ENCODE results near the gene GMDS.

GMDS gene

GRCh38 chr6:1945235-1945832 is 300.1 kb downstream of the GMDS start:
- TF ChIP-seq CTCF (IDR thresholded peaks at IDR 0.05; ENCODE audit: low read length) (no peak), EZH2 (optimal IDR thresholded peaks at IDR 0.05; ENCODE audit: low read depth, low read length) (no peak), EZH2phosphoT487 (IDR thresholded peaks at IDR 0.05; ENCODE audit: low read length) (no peak)
- Histone ChIP-seq H3K9ac (ENCODE audit: low read length) (no peak overlapping the region), H3K4me3 (ENCODE audit: low read length) (no peak overlapping the region), H2AFZ (ENCODE audit: low read length) (no peak overlapping the region), H3K9me2 (replicated peaks; ENCODE audit: insufficient read depth, low read length) (no peaks in the 10 kb centered on the region), H3K36me3 (replicated peaks; ENCODE audit: insufficient read depth, low read length) (no peaks in the 10 kb centered on the region), H3K9me3 (replicated peaks; ENCODE audit: insufficient read depth, low read length) (no peaks in the 10 kb centered on the region), H3K4me1 (ENCODE audit: low read length) (no peaks in the 10 kb centered on the region), H3K4me2 (ENCODE audit: low read depth, low read length) (no peak overlapping the region), H3F3A (ENCODE audit: insufficient read depth, low read length) (no peaks in the 10 kb centered on the region), H3K27me3 (replicated peaks; ENCODE audit: insufficient read depth, low read length) (no peaks in the 10 kb centered on the region), H3K79me2 (ENCODE audit: low read length) (no peaks in the 10 kb centered on the region), H3K27ac (ENCODE audit: low read length) (no peak overlapping the region), H4K20me1 (ENCODE audit: insufficient read depth, low read length) (no peaks in the 10 kb centered on the region)
- DNase-seq, result no peak

GRCh38 chr6:1942834-1943233 is 302.6 kb downstream of the GMDS start:
- H3K27ac ChIP-seq (ENCODE audit: low read length), result no peak overlapping the region
- H3K9me2 ChIP-seq (replicated peaks; ENCODE audit: insufficient read depth, low read length), result no peaks in the 10 kb centered on the region
- no peaks in the 10 kb centered on the region for H3K79me2 ChIP-seq (ENCODE audit: low read length)
- H3K9ac ChIP-seq (ENCODE audit: low read length), result no peak overlapping the region
- no peaks in the 10 kb centered on the region for H3K36me3 ChIP-seq (replicated peaks; ENCODE audit: insufficient read depth, low read length)
- H3K4me2 ChIP-seq (ENCODE audit: low read depth, low read length), result no peak overlapping the region
- no peak overlapping the region for H2AFZ ChIP-seq (ENCODE audit: low read length)
- no peak for DNase-seq
- no peak overlapping the region for H3K4me3 ChIP-seq (ENCODE audit: low read length)
- no peaks in the 10 kb centered on the region for H3K4me1 ChIP-seq (ENCODE audit: low read length)
- H3K9me3 ChIP-seq (replicated peaks; ENCODE audit: insufficient read depth, low read length), result no peaks in the 10 kb centered on the region
- TF ChIP-seq EZH2 (optimal IDR thresholded peaks at IDR 0.05; ENCODE audit: low read depth, low read length), result no peak
- no peak for TF ChIP-seq CTCF (IDR thresholded peaks at IDR 0.05; ENCODE audit: low read length)
- TF ChIP-seq EZH2phosphoT487 (IDR thresholded peaks at IDR 0.05; ENCODE audit: low read length), result no peak
- H4K20me1 ChIP-seq (ENCODE audit: insufficient read depth, low read length), result no peaks in the 10 kb centered on the region
- H3F3A ChIP-seq (ENCODE audit: insufficient read depth, low read length), result no peaks in the 10 kb centered on the region
- no peaks in the 10 kb centered on the region for H3K27me3 ChIP-seq (replicated peaks; ENCODE audit: insufficient read depth, low read length)

DNA sequence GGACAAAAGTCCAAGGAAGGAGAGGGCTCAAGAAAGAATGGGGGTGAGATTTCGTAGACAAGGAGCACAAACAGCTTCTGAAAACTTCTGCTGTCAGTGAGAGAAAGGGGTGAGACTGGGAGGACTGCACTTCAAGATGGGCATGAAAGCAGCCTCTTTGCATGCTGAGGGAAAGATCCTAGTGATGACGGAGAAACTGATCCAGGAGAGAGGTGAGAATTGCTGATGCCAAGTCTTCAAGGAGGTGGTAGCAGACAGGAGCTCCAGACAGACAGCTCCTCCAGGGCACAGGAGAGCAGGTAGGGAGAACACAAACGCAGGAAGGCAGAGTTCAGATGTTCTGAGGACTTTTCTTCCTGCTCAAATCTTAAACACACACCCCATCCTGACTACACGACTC is 303.9 kb downstream of the GMDS start:
- TF ChIP-seq EZH2 (optimal IDR thresholded peaks at IDR 0.05; ENCODE audit: low read depth, low read length) (no peak), CTCF (IDR thresholded peaks at IDR 0.05; ENCODE audit: low read length) (no peak), EZH2phosphoT487 (IDR thresholded peaks at IDR 0.05; ENCODE audit: low read length) (no peak)

More for the DNA sequence above, 303.9 kb downstream of the GMDS start:
- Histone ChIP-seq H3K4me1 (ENCODE audit: low read length) (no peaks in the 10 kb centered on the region), H3K36me3 (replicated peaks; ENCODE audit: insufficient read depth, low read length) (no peaks in the 10 kb centered on the region), H3K9ac (ENCODE audit: low read length) (no peak overlapping the region), H3F3A (ENCODE audit: insufficient read depth, low read length) (no peaks in the 10 kb centered on the region), H3K9me3 (replicated peaks; ENCODE audit: insufficient read depth, low read length) (no peaks in the 10 kb centered on the region), H4K20me1 (ENCODE audit: insufficient read depth, low read length) (no peaks in the 10 kb centered on the region), H3K79me2 (ENCODE audit: low read length) (no peaks in the 10 kb centered on the region), H3K27ac (ENCODE audit: low read length) (no peak overlapping the region), H2AFZ (ENCODE audit: low read length) (no peak overlapping the region), H3K4me3 (ENCODE audit: low read length) (no peak overlapping the region), H3K4me2 (ENCODE audit: low read depth, low read length) (no peak overlapping the region), H3K27me3 (replicated peaks; ENCODE audit: insufficient read depth, low read length) (no peaks in the 10 kb centered on the region), H3K9me2 (replicated peaks; ENCODE audit: insufficient read depth, low read length) (no peaks in the 10 kb centered on the region)
- no peak for DNase-seq
